Bladder microvascular endothelial cell (primary cell): ENCODE measurements around the gene KCTD4. TPM values are rescaled to one million over a fixed set of nuclear protein-coding genes. Genes with fewer than 3 reads are reported as not detected.

Experiments used
- total RNA-seq: library from RNA; depleted of rRNA; stranded (reverse); fragments of >200 nt; gene quantifications from 2 replicates; pipeline ENCODE4 v1.2.3, GENCODE V29; 2014

Gene KCTD4
- 0.06 TPM in 1 of 2 replicates, not detected in the other for total RNA-seq

DNA sequence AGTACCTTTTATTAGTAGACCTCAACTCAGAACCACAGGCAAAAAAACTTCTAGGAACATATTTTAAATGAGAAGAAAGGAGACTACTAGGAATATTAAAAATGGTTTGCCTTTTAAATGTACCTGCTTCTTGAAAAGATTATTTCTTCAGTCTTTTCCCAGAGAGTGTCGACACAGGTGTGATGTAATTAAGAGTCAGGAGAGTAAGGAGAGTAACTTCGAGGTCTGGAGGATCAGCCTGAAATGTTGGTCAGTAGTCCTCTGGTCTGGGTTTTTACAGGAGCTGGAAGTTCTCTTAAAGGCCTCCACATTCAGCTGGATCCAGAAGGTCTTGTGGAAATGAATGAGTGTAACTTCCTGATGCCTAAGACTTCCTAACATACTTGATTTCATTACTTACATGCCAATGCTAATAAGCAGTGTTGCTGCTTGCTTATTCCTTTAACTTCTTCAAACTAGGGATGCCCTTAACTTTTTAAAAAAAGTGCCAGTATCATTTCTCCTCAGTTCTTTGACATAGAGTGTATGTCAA, at the start of gene KCTD4:
KCTD4 (minus strand) TSS at position 345 of the 532 bp plus-strand sequence. CDS start 6,478 bp downstream, outside the sequence.

Other genes with a start within 250 kb of the KCTD4 start
- 1.1 and 2.9 TPM in 2 replicates for gene NUFIP1, start 211.6 kb downstream of the KCTD4 start, total RNA-seq
- 14.6 and 27.5 TPM in 2 replicates for gene GPALPP1, start 211.5 kb downstream of the KCTD4 start, total RNA-seq
- gene GTF2F2, start 80.5 kb downstream of the KCTD4 start, total RNA-seq, result 14.2 and 26.0 TPM in 2 replicates
- 2,428 and 4,382 TPM in 2 replicates for gene TPT1, start 140.1 kb upstream of the KCTD4 start, total RNA-seq
- gene SLC25A30, start 217.3 kb upstream of the KCTD4 start, total RNA-seq, result 22.0 and 30.6 TPM in 2 replicates